OCI-LY1 (cell line): ENCODE data around the gene EPB41L2.

ENCODE experiments used
- EZH2 ChIP-seq: fragments of 200-600 bp; sonication (generic), shearing (Covaris generic); IDR thresholded peaks from 2 replicates; pipeline ENCODE4 v1.8.0; 2017; ENCODE audit warnings: borderline replicate concordance, mixed run types, mild to moderate bottlenecking, antibody characterized with exemption, low read length, moderate library complexity, mixed read lengths
- TF ChIP-seq, protein P1 (sequence below): fragments of 200-600 bp; sonication (generic), shearing (Covaris generic); IDR thresholded peaks from 2 replicates; pipeline ENCODE4 v1.5.1; 2017; ENCODE audit warnings: mild to moderate bottlenecking, antibody characterized with exemption, low read length, moderate library complexity, mixed read lengths

DNA sequence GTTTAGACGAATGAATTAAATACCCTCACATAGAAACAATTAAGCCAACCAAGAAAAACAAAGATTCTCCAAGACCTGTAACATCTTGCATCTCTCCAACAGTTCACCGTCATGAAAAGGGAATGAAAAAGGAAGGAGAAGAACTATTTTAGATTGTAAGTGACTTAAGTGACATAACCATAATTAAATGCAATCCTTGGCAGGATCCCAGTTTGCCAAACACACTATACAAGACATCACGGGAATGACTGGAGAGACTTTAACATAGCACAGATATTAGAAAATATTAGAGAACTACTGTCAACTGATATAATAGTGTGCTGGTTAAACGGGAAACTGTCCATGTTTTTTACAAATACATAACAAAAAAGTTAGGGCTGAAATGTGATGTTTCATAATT lies 22.2 kb downstream of the EPB41L2 start:
- TF ChIP-seq, protein P1, sequence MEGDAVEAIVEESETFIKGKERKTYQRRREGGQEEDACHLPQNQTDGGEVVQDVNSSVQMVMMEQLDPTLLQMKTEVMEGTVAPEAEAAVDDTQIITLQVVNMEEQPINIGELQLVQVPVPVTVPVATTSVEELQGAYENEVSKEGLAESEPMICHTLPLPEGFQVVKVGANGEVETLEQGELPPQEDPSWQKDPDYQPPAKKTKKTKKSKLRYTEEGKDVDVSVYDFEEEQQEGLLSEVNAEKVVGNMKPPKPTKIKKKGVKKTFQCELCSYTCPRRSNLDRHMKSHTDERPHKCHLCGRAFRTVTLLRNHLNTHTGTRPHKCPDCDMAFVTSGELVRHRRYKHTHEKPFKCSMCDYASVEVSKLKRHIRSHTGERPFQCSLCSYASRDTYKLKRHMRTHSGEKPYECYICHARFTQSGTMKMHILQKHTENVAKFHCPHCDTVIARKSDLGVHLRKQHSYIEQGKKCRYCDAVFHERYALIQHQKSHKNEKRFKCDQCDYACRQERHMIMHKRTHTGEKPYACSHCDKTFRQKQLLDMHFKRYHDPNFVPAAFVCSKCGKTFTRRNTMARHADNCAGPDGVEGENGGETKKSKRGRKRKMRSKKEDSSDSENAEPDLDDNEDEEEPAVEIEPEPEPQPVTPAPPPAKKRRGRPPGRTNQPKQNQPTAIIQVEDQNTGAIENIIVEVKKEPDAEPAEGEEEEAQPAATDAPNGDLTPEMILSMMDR, result no peak
- no peak for TF ChIP-seq EZH2
